ENCODE results near the gene FOLR1.

The FOLR1 gene

DNA sequence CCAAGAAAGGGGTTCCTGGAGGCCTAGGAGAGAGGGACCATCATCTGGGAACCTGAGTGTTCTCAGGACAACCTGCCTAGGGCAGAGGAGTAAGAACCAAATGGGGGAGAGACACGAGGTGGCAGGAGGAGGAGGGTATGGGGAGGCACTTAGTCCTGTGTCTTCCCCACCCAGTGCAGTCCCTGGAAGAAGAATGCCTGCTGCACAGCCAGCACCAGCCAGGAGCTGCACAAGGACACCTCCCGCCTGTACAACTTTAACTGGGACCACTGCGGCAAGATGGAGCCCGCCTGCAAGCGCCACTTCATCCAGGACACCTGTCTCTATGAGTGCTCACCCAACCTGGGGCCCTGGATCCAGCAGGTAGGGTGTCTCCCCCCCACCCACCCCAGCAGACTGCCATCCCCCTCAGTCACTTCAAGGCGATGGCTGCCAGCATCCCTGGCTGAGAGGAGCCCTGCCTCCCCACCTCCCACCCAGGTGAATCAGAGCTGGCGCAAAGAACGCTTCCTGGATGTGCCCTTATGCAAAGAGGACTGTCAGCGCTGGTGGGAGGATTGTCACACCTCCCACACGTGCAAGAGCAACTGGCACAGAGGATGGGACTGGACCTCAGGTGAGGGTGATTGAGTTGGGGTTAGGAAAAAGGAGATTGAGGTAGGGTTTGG, 28.9 kb downstream of the FOLR1 start:
- CTCF ChIA-PET: interaction anchor here (0.6 kb wide), 1 partner anchor 18 kb away, joined by 7 read pairs; no protein-coding TSS in a partner anchor
- POLR2A ChIA-PET (ENCODE audit: low non-redundant PET): no interaction called here
- TF ChIP-seq, protein P1, sequence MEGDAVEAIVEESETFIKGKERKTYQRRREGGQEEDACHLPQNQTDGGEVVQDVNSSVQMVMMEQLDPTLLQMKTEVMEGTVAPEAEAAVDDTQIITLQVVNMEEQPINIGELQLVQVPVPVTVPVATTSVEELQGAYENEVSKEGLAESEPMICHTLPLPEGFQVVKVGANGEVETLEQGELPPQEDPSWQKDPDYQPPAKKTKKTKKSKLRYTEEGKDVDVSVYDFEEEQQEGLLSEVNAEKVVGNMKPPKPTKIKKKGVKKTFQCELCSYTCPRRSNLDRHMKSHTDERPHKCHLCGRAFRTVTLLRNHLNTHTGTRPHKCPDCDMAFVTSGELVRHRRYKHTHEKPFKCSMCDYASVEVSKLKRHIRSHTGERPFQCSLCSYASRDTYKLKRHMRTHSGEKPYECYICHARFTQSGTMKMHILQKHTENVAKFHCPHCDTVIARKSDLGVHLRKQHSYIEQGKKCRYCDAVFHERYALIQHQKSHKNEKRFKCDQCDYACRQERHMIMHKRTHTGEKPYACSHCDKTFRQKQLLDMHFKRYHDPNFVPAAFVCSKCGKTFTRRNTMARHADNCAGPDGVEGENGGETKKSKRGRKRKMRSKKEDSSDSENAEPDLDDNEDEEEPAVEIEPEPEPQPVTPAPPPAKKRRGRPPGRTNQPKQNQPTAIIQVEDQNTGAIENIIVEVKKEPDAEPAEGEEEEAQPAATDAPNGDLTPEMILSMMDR (conservative IDR thresholded peaks at IDR 0.05; ENCODE audit: low read depth): no peak
- H3K27ac ChIP-seq: no peak overlapping the region
- no peak for DNase-seq (ENCODE audit: low spot score)

DNA sequence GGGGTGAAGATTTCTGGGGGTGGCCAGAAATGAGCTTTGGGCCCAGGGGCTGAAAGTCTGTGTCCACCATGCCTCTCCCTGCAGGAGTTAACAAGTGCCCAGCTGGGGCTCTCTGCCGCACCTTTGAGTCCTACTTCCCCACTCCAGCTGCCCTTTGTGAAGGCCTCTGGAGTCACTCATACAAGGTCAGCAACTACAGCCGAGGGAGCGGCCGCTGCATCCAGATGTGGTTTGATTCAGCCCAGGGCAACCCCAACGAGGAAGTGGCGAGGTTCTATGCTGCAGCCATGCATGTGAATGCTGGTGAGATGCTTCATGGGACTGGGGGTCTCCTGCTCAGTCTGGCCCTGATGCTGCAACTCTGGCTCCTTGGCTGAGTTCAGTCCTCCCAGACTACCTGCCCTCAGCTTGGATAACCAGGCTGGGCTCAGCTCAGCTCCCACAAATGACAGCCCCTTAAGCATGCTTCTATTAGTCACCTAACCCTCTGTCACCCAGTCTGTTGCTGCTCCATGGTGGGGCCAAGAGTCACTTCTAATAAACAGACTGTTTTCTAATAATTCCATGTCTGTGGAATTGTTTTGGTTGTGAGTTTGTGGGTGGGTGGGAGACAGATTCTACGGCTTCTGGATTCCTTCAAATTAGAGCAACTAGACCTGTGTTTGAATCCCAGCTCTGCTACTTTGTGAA, 29.6 kb downstream of the FOLR1 start:
- TF ChIP-seq, protein P1 (conservative IDR thresholded peaks at IDR 0.05; ENCODE audit: low read depth): no peak
- no peak overlapping the region for H3K27ac ChIP-seq
- POLR2A ChIA-PET (ENCODE audit: low non-redundant PET): no interaction called here
- CTCF ChIA-PET: interaction anchor here (0.5 to 0.6 kb wide), 2 partner anchors 19 to 42 kb away, joined by 6 to 7 read pairs; no protein-coding TSS in a partner anchor
- no peak for DNase-seq (ENCODE audit: low spot score)

DNA sequence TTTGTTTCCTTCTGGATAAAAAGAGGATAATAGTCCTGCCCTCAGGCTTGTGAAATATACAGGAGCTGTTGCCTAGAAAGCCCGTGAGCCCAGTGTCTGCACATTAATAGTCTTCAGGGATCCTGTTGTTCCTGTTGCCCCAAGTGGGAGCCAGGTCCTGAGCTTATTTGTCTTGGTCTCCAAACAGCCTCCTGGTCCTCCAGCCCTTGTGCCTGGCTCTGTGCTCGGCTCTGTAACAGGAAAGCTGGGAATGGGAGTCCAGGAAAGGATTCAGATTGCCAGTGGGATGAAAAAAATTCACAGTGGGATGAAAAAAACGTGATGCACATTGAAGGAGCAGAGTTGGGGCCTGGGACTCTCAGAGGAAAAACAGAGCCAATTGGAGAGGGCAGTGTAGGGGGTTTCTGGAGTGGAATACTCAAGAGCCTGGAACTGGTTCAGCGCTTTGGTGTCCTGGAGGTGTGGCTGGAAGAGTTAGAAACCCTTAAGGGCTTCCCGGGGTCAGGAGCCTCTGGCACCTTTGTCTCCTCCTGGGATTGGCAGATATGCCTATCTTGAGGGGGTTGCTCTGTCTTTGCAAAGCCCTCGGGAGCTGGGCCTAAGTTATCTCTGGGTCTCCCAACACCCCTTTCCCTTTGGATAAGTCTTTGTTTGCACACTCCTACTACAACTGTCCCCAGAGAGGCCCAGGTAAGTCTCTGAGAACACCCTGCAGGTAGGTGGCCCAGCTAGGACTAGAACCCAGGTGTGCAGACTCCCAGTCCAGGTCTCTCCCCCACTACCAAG, 30.4 kb downstream of the FOLR1 start:
- TF ChIP-seq, protein P1 (conservative IDR thresholded peaks at IDR 0.05; ENCODE audit: low read depth): no peak
- no peak for DNase-seq (ENCODE audit: low spot score)
- peak overlapping the region; percentile 98 for H3K27ac ChIP-seq
- ChIA-PET CTCF (interaction anchor here (1.1 to 1.5 kb wide), 3 partner anchors 144 to 211 kb away, joined by 4 to 5 read pairs (median 4); no protein-coding TSS in a partner anchor), POLR2A (ENCODE audit: low non-redundant PET) (no interaction called here)

DNA sequence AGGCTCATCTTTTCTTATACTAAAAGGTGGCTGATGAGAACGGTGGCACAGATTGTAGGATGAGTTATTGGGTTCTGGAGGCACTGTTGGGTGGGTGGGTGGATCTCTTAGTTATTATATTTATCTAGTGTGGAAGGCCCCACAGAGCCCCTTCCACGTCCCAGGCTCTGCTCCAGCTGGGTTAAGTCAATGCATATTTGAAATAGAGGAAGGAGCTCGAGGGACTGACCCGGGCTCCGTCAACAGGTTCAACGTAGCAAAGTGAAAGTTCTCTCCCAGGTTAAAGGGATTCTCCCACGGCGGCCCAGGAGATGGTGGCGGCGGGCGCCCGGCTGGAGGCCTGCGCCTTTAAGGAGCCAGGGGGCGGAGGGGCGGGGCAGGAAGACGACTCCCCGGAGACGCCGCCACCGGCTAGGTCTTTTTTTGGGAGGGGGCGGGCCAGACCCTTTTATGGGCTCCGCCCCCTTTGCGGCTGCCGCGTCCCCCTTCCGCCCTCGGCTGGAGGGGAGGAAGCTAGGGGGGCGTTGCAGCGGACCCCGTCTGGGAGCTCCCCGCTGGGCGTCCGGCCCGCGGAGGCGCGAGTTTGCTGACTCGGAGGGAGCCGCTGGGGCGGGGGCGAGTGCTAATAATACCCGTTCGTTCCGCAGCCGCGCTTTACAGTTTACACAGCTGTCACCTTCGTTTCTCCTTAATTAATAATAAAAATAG, 31.1 kb downstream of the FOLR1 start:
- CTCF ChIA-PET: interaction anchor here (0.5 to 1.7 kb wide), 7 partner anchors 15 to 253 kb away, joined by 3 to 7 read pairs (median 4); no protein-coding TSS in a partner anchor
- POLR2A ChIA-PET (ENCODE audit: low non-redundant PET): interaction anchor here (0.9 to 1.0 kb wide), 2 partner anchors 13 to 112 kb away, joined by 3 to 4 read pairs; no protein-coding TSS in a partner anchor
- peak overlapping the region; percentile 98 for H3K27ac ChIP-seq
- TF ChIP-seq, protein P1 (conservative IDR thresholded peaks at IDR 0.05; ENCODE audit: low read depth): no peak
- DNase-seq (ENCODE audit: low spot score): peak; percentile 76

DNA sequence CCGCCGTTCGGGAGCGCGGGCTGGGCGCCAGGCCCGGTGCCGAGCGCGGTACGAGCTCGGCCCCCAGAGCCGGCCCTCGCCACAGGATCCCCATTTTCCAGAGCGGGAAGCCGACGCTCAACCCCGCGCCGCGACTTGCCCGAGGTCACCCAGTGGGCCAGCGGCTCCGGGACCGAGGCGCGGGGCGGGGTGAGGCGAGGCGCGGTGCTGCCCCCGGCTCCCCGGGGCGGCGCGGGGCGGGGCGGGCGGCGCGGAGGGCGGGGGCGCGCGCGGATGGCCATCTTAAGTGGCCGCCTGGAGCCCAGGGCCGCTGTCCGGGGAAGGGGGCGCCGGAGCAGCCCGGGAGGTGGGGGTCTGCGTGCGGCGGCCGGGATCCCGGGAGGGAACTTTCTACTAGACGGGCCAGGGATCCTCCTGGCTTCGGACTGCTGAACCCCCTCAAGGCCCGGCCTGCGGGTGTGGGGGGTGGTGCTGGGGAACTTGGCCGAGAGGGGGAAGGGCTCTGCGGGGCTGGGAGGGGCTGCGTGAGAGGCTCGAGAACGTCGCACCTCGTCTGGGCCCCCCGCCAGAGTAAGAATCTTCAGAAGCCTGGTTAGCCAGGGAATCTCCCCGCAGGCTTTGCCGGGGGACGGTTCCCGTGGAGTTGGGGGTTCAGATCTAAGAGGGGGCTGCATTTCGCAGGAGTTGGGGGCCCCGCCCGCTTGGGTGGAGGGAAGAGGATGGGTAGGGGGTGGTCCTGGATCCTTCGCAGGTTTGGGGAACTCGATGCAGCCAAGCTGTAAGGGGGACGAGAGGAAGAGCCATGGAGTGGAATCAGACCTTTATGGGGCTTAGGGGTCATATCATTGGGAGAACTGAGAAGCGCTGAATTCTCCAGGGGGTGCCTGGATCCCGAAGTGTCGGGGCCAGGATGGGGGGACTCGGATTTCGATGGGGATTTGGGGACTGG, 31.9 kb downstream of the FOLR1 start:
- TF ChIP-seq, protein P1 (conservative IDR thresholded peaks at IDR 0.05; ENCODE audit: low read depth): no peak
- H3K27ac ChIP-seq: peak overlapping the region; percentile 98
- ChIA-PET CTCF (interaction anchor here (0.5 to 1.7 kb wide), 9 partner anchors 14 to 254 kb away, joined by 3 to 7 read pairs (median 4); no protein-coding TSS in a partner anchor), POLR2A (ENCODE audit: low non-redundant PET) (interaction anchor here (0.8 to 1.0 kb wide), 3 partner anchors 12 to 113 kb away, joined by 3 to 4 read pairs (median 3); no protein-coding TSS in a partner anchor)
- DNase-seq (ENCODE audit: low spot score): no peak
